HG02973 (cell line): ENCODE data around the gene RRM2.

Source experiments
- ATAC-seq: cut with Tn5 transposase; IDR thresholded peaks from one replicate; pipeline ENCODE4 v1.9.1; 2021; ENCODE audit warnings: moderate library complexity; ENCODE audit not compliant: unreplicated experiment

Gene RRM2

DNA sequence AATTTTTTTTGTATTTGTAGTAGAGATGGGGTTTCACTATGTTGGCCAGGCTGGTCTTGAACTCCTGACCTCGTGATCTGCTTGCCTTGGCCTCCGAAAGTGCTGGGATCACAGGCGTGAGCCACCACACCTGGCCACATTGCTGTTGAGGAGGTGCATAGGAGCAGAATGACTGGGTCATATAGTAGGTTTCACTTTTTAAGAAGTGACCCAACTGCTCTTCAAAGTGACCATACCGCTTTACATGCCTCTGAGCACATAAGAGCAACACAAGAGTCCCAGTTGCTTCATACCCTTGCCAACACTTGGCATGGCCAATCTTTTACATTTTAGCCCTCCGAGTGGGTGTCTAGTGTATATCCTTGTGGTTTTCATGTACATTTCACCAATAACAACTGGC lies 28.9 kb downstream of the RRM2 start:
- no peak for ATAC-seq

- ATAC-seq: no peak
These were observed 34.8 kb downstream of the RRM2 start for GRCh38 chr2:10157293-10157692.

GRCh38 chr2:10158681-10159080 lies 36.1 kb downstream of the RRM2 start:
- ATAC-seq: no peak

DNA sequence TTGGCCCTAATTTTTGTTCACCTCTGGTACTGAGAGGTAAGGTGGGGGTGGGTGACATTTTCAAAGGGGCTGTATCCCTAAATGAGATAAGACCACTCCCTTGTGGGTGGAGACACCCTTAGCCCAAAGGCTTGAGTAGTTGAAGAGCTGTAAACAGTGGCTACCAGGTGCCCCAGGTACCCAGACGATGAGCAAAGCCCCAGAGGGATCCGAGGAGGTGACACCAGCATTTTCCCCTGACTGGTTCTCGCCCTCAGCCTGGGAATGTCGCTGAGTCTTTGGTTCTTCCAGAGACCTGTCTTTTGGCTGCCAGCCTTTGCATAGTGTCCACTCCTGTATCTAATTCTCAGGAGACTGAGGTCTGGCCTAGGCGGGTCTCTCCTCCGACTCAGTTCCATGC lies 36.5 kb downstream of the RRM2 start:
- ATAC-seq: no peak

GRCh38 chr2:10159581-10160131 lies 37.1 kb downstream of the RRM2 start:
- no peak for ATAC-seq

DNA sequence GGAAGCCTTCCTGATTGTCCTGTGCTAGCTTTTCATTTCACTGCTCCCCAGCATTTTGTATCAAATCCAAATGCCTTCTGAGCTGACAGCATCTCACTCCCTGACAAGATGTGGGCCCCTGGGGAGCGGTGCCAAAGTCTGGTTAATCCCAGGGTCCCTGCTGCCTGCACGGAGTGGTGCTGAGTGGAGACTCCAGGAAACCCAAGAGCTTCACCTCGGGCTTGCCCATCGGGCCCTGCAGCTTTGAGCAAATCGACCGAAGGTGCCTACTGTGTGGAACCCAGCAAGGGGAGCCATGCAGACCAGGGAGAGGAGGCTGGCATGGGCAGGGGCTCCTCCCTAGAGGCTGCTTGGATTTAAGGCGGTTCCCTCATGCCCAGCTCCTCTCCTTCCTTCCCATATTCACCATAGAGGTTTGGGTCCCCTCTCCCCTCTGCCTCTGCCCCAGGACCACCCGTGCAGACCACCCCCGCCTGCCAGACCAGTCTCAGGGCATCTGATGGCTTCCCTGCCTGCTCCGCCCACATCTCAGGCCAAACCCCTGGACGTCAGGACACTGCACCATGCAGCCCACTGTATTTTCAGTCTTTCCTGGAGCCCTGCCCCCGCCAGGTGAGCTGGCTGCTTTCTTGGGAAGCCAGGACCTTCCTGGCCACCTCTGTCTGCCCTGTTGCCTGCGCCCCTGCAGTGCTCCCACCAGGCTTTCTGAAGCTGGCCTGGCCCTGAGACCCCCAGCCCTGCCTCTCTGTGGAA lies 37.8 kb downstream of the RRM2 start:
- ATAC-seq: no peak

DNA sequence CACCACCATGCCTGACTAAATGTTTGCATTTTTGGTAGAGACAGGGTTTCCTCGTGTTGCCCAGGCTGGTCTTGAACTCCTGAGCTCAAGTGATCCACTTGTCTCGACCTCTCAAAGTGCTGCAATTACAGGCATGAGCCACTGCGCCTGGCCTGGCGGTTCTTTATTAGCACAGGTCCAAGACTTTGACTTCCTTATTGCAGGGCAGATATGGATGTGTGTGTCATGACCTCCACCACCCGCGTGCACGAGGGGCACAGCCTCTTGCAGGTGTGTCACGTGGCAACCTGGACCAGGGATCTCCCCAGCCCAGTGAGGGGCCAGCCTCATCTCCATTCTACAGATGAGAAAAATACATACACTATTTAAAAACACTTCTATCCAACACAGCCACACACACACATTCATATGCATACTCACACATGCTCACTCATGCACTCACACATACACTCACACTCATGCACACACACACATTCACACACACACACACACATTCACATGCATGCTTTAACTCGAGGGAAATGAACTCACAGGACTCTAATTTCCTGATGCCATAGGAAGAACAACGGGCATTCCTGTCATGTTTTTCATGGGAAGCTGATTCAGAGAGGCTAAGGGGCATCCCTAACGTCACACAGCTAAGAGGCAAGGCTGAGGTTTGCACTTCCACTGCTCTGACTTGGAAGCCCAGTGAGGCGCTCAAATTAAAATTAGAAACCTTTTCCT lies 38.8 kb downstream of the RRM2 start:
- no peak for ATAC-seq

GRCh38 chr2:10161961-10162441 lies 39.5 kb downstream of the RRM2 start:
- ATAC-seq: no peak

GRCh38 chr2:10162586-10163497 lies 40.3 kb downstream of the RRM2 start:
- no peak for ATAC-seq

DNA sequence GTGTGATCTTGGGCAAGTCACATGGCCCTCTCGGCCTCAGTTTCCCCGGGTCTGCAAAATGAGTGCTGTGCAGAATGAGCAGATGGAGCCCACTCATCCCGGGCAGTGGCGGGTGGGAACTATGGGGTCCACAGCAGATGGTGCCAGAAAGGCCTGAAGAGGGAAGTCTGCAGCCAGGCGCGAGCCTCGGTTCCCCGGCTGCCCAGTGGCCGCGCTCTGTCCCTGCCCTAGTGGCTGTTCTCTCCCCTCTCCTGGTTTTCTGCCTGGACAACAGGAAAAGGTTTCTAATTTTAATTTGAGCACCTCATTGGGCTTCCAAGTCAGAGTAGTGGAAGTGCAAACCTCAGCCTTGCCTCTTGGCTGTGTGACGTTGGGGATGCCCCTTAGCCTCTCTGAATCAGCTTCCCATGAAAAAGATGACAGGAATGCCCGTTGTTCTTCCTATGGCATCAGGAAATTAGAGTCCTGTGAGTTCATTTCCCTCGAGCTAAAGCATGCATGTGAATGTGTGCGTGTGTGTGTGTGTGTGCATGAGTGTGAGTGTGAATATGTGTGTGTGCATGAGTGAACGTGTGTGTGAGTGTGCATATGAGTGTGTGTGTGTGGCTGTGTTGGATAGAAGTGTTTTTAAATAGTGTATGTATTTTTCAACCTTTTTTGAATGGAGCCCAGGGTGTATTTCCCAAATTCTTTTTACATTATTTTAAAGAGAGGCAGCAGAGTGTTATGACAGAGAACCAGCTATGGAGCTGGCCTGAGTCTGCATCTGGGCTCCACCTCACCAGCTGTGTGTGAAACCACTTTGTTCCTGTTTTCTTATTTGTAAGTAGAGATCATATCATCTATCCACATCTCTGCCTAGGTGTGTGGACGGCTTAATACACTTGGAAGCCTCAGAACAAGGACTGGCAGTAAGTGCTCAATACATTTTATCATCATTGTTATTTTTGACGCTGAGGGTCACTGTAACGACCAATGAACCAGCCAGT lies 41.3 kb downstream of the RRM2 start:
- no peak for ATAC-seq

DNA sequence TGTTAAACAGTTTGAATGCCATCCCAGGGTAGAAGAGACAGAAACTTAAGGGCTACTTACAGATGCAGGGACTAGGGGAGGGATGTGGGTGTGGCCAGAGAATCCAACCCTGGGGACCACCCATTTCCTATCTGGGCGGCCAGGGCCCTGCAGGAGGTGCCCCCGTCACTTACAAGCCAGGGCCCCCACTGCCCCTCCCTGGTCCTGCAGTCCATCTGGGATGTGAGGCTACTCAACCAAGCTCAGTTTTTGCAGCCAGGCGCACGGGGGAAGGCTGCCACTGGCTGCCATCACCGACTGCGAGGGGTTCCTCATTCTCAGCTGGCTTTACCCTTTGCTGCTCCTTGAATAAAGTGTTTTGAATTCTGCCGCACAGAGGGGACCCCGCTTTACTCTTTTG lies 42.1 kb downstream of the RRM2 start:
- ATAC-seq: no peak

DNA sequence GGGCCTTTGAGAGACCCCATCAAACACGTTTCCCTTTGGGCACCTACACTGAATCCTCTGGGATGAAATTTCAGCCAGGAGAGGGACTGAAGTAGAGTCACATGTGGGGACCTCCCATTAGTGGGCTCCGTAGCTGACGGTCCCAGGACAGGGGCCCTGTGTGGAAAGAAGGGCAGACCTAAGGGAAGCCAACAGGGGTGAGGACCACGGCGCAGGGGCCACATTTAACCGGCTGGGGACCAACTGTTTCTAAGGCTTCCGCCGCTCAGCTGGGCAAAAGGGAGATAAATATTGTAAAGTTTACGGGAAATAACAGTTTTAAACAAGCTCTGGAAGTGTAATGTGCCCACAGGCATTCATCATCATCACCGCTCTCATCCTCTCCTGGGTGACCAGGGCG lies 42.7 kb downstream of the RRM2 start:
- no peak for ATAC-seq

DNA sequence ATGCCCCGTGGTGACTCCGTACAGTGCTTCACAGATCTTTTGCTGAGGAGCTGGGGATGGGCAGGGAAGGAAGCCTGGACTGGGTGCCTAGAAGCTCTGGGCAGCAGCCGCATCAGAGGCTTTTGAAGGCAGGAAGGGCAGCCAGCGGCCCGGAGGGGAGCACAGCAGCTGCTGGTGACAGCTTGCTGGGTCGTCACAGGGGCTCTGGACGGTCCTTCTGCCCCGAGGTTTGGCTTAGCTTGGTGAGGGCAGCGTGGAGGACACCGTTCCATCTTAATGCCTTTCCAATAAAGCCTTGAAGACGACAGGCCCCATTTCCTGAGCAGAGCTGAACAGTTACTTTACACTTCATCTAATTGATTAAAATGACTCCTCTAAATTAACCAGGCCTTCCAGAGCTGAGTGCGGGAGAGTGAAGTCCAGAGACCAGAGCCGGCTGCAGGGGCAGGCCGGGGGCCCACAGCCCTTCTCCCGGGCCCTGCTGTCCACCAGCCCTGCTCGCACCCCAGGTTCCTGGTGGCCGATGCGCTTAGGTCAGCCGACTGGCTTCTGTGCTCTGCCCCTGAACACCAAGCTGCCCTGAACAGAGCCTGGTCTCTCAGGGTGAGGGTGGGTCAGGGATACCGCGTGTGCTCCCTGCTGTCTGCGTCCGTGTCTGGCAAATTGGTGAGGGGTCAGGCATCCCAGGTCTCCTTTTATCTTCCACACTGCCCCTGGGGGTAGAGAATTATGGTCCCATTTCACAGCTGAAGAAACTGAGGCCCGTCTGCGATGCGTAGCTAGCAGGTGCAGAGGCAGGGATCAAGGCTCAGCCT lies 43.5 kb downstream of the RRM2 start:
- ATAC-seq: no peak

GRCh38 chr2:10166676-10167292 lies 44.2 kb downstream of the RRM2 start:
- no peak for ATAC-seq

DNA sequence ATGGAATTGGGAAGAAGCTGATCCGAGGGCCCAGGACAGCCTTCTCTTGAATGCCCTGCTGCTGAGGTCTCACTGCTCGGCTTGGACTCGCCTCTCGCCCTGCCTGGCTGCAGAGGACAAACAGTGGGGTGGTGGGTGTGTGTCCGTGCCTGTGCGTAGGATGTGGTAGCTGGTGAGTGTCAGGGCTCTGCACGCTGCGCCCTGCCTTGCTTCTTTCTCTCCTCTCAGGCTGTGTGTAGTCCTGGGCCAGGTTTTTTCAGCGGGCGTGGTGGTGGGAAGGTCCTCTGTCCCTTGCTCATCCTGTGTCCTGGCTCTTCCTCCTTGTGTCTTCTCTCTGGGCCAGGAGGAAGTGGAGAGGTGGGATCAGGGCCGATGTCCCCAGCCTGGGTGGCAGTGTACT lies 44.8 kb downstream of the RRM2 start:
- ATAC-seq: no peak

DNA sequence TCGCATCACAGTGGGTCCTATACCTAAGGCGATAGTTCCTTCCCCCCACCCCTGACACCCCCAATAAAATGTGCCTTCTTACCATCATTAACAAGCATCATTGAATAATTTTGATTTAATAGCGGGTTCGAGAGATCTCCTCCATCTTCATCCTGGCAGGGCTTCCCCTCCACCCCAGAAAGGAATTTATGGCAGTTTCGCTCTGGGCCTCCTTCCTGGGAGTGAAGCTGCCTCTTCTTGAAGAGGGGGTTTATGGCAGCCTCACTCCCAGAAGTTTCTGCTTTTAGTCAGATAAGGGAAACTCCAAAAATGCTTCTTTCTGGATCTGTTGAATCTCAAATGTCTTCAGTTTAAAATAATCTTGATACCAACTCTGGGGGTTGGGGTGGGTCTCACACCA lies 45.7 kb downstream of the RRM2 start:
- no peak for ATAC-seq

DNA sequence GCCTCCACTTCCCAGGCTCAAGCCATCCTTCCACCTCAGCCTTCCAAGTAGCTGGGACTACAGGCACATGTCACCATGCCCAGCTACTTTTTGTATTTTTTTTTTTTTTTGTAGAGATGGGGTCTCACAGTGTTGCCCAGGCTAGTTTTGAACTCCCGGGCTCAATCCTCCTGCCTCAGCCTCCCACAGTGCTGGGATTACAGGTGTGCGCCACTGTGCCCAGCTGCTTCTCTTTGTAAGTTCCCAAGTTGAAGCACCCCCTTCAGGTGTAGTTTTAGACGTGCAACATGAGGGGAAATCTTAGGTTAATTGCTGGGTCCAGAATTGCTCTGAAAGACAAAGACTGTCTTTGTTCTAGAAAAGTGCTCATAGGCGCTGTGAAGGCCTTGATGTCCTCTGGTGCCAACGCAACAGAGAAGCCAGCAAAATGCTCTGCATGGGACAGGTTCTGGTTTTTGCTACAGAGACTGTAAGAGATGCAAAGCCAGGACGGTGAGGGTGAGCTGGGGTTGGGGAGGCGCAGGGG lies 46.6 kb downstream of the RRM2 start:
- ATAC-seq: no peak

- ATAC-seq: no peak
These were observed 47.0 kb downstream of the RRM2 start for GRCh38 chr2:10169581-10169980.
